Skeletal muscle tissue (tissue), 4 donors: ENCODE results near the gene GPR4. TPM values are rescaled to one million over a fixed set of nuclear protein-coding genes. Genes with fewer than 3 reads are reported as not detected.

Source experiments
- H3K27ac ChIP-seq: one replicate; pipeline ENCODE4 v1.7.0; 2013; ENCODE audit warnings: mild to moderate bottlenecking, low read depth, low read length, inconsistent platforms
- H3K27me3 ChIP-seq, 3 donors: one replicate each; pipeline ENCODE4 v1.7.0; 2013; ENCODE audit warnings: low read length in 3 of 3; ENCODE audit not compliant: control insufficient read depth in 3 of 3, insufficient read depth in 3 of 3
- H3K36me3 ChIP-seq, 3 donors: one replicate each; pipeline ENCODE4 v1.7.0; 2013; ENCODE audit warnings: low read length in 3 of 3; ENCODE audit not compliant: control insufficient read depth in 3 of 3, insufficient read depth in 3 of 3
- H3K4me1 ChIP-seq, 3 donors: one replicate each; pipeline ENCODE4 v1.7.0; 2013; ENCODE audit warnings: low read length in 3 of 3, mild to moderate bottlenecking in 3 of 3; ENCODE audit not compliant: control insufficient read depth in 3 of 3, insufficient read depth in 3 of 3
- H3K4me3 ChIP-seq, 3 donors: one replicate each; pipeline ENCODE4 v1.7.0; 2013; ENCODE audit warnings: low read length in 3 of 3
- H3K9ac ChIP-seq, 3 donors: one replicate each; pipeline ENCODE4 v1.7.0; 2013; ENCODE audit warnings: low read length in 3 of 3, mild to moderate bottlenecking in 3 of 3, moderate library complexity in 2 of 3, low read depth in 1 of 3
- H3K9me3 ChIP-seq, 3 donors: one replicate each; pipeline ENCODE4 v1.7.0; 2013; ENCODE audit warnings: low read length in 3 of 3; ENCODE audit not compliant: control insufficient read depth in 3 of 3
- total RNA-seq: library from RNA; depleted of rRNA; stranded (reverse); fragments of >200 nt; gene quantifications from one replicate; pipeline ENCODE4 v1.2.3, GENCODE V29; 2014
- donor health status: Osteomylitis.

GPR4 gene
- total RNA-seq = 0.52 TPM

DNA sequence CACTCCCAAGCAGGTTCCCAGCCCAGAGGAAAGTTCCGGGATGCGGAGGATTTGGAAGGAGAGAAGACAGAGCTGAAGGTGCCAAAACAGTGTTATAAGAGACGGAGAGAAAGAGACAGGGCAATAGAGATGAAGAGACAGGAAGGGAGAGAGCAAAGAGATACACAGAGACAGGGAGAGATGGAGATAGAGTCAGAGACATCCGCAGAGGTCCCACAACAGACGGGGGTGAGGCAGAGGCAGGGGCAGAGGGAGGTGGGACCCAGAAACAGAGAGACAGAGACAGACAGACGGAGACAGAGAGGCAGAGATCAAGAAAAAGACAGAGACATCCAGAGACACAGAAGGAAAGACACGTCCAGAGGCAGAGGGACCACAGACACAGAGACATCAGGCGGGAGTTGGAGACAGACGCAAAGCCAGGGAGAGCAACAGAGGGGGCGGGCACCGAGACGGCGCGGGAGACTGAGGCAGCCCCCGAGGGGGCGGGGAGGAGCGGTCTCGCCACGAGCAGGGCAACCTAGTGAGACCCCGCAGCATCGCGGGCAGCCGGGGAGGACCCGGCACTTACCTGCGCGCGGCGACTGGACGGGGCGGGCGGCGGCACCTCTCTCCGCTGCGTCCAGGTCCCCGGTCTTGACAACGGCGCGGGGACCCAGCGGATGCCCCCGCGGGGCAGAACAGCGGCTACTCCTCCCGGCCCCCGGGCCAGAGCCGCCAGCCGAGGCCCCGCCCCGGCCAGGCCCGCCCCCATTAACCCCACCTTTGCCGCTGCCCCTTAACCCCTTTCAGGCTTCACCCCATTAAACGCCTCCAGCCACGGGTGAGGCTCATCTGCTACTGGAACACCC, at the start of gene GPR4:
GPR4 (minus strand) TSS at position 689 of the 851 bp plus-strand sequence. CDS start 10,346 bp downstream, outside the sequence.
- peak within 1 kb of the TSS; percentile 21 for H3K27ac ChIP-seq
- peaks cover 17 to 22% (median 21%) of the 10 kb centered on the region in 3 donors for H3K4me1 ChIP-seq
- H3K4me3 ChIP-seq = peak within 1 kb of the TSS; percentile 53 to 74 (median 70)
- H3K27me3 ChIP-seq = peaks cover 56 to 61% (median 60%) of the 10 kb centered on the region in 3 donors
- no peaks in the 10 kb centered on the region for H3K36me3 ChIP-seq
- peak within 1 kb of the TSS; percentile 8 to 73 (median 61) for H3K9ac ChIP-seq
- H3K9me3 ChIP-seq = no peaks in the 10 kb centered on the region

DNA sequence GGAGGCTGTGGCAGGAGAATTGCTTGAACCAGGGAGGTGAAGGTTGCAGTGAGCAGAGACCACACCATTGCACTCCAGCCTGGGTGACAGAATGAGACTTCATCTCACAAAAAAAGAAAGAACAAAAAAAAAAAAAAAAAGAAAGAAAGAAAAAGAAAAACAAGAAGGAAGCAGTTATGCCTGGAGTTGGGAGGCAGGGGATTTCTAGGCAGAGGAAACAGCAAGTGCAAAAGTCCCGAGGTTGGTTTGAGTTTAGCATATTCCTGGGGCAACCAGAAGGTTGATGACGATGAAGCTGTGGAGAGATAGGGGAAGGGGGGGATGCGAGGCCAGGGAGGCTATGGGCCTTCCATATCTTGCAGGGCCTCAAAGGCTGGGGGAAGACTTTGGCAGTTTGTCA, 48.7 kb upstream of the GPR4 start:
- H3K9ac ChIP-seq = no peak overlapping the region
- no peak overlapping the region for H3K27ac ChIP-seq
- no peaks in the 10 kb centered on the region for H3K36me3 ChIP-seq
- H3K27me3 ChIP-seq = peaks cover 0 to 6% (median 3%) of the 10 kb centered on the region in 3 donors
- no peaks in the 10 kb centered on the region for H3K9me3 ChIP-seq
- H3K4me3 ChIP-seq = no peak overlapping the region
- peaks cover 0 to 5% (median 2%) of the 10 kb centered on the region in 3 donors for H3K4me1 ChIP-seq

DNA sequence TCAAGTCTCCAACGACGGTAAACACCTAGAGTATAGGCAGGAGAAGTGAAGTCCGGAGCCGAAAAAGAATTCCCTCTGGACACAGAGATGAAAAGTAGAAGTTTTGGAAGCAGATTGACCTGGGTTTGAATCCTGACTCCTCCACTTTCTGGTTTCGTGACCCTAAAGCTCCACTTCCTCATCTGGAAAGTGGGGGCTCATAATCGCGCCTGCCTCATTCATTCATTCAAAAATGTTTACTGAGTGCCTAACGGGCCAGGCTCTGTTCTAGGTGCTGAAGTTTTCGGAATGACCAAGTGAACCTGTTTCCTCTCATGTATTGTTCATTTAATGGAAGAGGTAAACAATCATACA, 44.3 kb upstream of the GPR4 start:
- H3K9me3 ChIP-seq = no peaks in the 10 kb centered on the region
- H3K4me3 ChIP-seq = peak overlapping the region in 1 of 3 donors; percentile 8
- H3K27ac ChIP-seq = no peak overlapping the region
- peaks cover 18 to 20% (median 19%) of the 10 kb centered on the region in 3 donors for H3K4me1 ChIP-seq
- H3K27me3 ChIP-seq = peaks cover 0 to 31% (median 22%) of the 10 kb centered on the region in 3 donors
- H3K36me3 ChIP-seq = no peaks in the 10 kb centered on the region
- no peak overlapping the region for H3K9ac ChIP-seq

DNA sequence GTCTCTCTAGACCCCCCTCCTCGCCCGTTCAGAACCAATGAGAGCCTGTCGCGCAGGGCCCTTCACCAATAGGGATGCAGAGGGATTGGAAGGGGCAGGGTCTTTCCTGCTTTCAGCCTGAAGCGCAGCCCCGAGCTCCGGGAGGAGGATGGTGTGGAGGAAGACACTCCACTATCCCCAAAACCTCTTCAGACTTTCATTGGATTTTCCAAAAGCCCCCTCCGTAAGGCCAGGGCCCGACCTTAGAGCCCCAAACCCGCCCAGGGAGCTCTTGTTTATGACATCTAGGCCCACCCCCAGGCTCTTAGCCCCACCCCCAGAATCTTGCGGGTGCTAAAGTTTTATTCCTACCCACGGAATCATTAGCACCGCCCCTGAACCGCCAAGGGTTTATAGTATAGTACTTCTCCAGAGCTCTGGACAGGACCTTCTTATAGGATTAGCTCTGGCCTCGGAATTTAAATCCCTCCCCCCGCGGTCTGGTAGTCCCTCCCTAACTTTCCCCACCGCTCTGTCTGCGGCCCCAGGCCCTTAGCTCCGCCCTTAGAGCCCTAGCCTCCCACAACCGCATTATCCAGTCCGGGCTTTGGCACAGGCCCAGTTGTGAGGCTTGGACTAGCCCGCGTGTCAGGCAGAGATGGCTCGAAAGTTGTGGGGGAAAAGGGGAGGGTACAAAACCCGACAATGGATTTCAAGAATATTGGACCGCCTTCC, 43.8 kb upstream of the GPR4 start:
- no peak overlapping the region for H3K9ac ChIP-seq
- no peak overlapping the region for H3K27ac ChIP-seq
- peak overlapping the region in 2 of 3 donors; percentile 40 to 54 for H3K4me3 ChIP-seq
- no peaks in the 10 kb centered on the region for H3K36me3 ChIP-seq
- H3K27me3 ChIP-seq = peaks cover 0 to 31% (median 23%) of the 10 kb centered on the region in 3 donors
- no peaks in the 10 kb centered on the region for H3K9me3 ChIP-seq
- H3K4me1 ChIP-seq = peaks cover 20 to 23% (median 20%) of the 10 kb centered on the region in 3 donors

DNA sequence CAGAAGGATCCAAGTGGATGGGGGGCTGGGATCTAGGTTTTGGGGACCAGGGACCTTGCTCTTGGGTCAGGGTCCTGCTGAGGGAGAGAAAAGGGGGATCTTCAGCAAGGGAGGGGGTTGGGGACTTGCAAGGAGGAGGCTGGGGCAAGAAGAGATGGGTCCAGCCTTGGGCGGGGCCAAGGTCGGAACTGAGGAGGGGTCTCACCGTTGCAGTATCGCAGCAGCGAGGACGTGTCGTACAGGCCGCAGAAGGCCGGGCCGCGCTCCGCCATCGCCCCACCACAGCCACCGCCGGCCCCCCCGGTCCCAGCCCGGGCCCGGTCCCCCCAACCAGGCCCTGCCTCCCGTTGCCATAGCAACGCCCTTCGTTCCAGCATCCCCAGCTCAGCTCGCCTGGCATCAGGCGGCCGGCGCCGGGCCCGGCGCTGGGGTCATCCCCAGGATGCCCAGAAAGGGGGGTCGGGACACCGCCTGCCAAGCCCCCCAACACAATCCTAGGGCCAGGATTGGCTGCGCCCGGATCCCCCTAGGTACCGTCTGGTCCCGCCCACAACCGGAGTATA, 43.1 kb upstream of the GPR4 start:
- no peak overlapping the region for H3K9ac ChIP-seq
- H3K27ac ChIP-seq = no peak overlapping the region
- peaks cover 20 to 23% (median 20%) of the 10 kb centered on the region in 3 donors for H3K4me1 ChIP-seq
- H3K4me3 ChIP-seq = peak overlapping the region in 2 of 3 donors; percentile 40 to 54
- no peaks in the 10 kb centered on the region for H3K9me3 ChIP-seq
- peaks cover 0 to 31% (median 23%) of the 10 kb centered on the region in 3 donors for H3K27me3 ChIP-seq
- no peaks in the 10 kb centered on the region for H3K36me3 ChIP-seq

DNA sequence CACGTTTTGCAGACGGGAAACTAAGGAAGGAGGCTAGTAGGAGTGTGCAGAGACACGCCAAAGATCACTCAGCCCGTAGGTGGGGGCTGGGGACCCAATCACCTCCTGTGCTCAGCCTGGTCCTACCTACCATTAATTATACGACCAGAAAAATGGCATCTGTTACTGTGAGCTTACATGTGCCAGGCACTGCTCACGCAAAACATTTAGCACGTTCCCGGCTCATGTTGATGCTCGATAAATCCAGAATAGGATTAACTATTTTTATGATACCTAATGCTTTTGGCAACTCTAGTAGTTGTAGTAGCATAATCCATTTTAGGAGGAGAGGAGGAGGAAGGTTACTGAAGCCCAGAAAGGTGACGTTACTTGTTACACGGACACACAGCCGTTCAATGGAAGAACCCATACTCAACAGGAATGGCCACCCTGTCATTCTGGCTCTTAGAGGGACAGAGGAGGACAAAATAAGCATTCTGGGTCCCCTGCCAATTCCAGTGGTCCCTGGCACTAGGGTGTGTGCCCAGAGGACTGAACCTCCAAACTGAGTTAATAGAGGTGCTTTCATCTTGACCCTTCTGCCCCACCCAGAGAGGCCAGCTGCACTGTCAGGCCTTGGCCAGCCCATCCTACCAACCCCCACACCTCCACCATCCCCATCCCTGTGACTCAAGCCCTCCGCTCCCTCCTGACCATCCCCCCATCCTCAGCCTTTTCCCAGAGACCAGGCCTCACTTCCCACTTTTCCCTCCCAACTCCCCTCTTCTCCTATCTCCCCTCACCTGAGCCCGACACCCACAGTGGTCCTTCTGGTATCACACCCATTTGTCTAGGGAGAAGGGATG, 42.1 kb upstream of the GPR4 start:
- H3K4me3 ChIP-seq = no peak overlapping the region
- no peak overlapping the region for H3K27ac ChIP-seq
- peaks cover 20 to 23% (median 20%) of the 10 kb centered on the region in 3 donors for H3K4me1 ChIP-seq
- no peaks in the 10 kb centered on the region for H3K9me3 ChIP-seq
- H3K9ac ChIP-seq = no peak overlapping the region
- no peaks in the 10 kb centered on the region for H3K36me3 ChIP-seq
- H3K27me3 ChIP-seq = peaks cover 0 to 31% (median 23%) of the 10 kb centered on the region in 3 donors

DNA sequence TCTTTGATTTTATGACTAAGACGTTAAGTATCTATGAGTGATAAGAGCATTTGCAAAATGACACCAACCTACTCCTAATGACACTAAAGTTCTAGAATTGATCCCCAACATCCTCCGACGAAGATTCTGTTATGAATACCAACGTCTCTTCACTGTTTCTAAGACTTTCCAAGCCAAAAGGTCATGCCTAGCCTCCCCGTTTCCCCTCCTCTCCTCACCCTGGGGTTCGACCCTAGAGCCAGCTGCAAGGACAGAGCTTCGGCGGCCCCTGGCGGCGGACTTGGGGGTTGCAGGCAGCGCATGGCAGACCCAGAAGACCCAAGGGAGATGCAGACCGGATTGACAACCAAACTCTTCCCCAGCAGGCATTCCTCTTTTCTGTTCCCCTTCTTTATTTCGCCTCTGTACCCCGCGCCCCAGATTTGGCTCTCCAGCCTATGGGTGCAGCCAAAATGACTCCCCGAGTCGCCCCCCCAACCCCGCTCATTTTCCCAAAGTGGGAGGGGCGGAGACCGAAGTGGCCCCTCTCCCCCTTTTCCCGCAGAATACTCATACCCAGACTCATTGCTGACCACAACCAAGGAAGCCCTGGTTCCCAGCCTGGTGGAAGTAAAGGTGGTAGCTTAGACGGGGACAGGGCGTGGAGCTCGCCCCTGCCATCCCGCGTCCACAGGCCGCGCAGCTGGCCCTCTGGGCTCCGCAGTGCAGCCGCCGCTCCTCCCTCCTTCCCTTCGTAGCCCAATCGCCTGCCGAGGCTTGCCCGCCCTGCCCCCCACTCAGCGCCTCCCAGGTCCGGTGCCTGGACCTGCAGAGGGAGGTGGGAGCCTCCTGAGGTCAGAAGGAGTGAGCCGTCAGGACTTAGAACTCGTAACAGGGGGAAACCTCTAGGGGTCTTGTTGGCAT, 41.3 kb upstream of the GPR4 start:
- Histone ChIP-seq H3K36me3 (no peaks in the 10 kb centered on the region), H3K9ac (no peak overlapping the region), H3K27me3 (peaks cover 0 to 31% (median 23%) of the 10 kb centered on the region in 3 donors), H3K4me1 (peaks cover 24 to 30% (median 28%) of the 10 kb centered on the region in 3 donors), H3K4me3 (peak overlapping the region in 1 of 3 donors; percentile 46), H3K27ac (no peak overlapping the region), H3K9me3 (no peaks in the 10 kb centered on the region)

DNA sequence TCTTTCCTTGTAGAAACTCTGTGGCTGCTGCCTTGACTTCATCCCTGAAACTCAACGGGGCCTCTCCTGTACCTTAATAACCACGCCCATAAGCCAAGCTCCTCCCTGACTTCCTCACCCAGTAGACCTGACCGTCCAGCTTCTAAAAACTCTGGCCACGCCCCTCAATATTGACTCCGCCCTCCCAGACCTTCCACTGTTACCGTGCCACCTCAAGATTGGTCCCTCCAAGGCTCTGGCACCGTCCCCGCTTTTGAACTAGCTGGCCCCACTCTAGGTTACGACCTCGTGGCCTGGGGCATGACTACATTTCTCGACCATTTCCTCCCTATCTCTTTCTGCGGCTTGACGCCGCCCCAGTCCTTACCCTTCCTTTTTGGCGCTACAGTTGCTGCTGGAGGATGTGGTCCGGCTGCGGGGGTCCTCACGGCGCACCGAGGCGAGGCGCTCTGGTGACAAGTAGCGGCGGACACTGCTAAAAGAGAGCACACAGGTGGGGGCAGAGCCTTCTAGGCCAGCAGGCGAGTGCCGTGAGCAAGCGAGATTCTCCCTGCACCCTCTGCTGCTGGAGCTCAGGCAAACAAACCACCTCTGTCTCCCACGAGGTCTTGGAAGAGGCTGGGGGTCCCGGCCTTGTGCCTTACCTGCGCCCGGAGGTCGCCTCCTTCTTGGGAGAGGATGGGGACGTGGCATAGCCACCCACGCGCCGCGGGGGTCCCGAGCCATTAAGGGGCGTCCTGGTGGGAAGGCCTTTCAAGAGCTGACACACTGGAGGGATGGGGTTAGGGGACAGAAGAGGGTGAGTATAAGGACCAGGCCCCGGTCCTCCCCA, 39.5 kb upstream of the GPR4 start:
- H3K27ac ChIP-seq = peak overlapping the region; percentile 52
- peaks cover 24 to 37% (median 33%) of the 10 kb centered on the region in 3 donors for H3K4me1 ChIP-seq
- H3K9me3 ChIP-seq = no peaks in the 10 kb centered on the region
- H3K9ac ChIP-seq = peak overlapping the region in 2 of 3 donors; percentile 66 to 68
- no peaks in the 10 kb centered on the region for H3K36me3 ChIP-seq
- H3K27me3 ChIP-seq = peaks cover 0 to 31% (median 23%) of the 10 kb centered on the region in 3 donors
- peak overlapping the region; percentile 55 to 61 (median 60) for H3K4me3 ChIP-seq
